Mononuclear cell (primary cell): ENCODE measurements around the gene INAFM1. TPM values are rescaled to one million over a fixed set of nuclear protein-coding genes. Genes with fewer than 3 reads are reported as not detected.

Experiments used
- H3K27me3 ChIP-seq: 2 replicates; pipeline ENCODE4 v1.6.0; 2011; ENCODE audit warnings: low read length, control low read depth; ENCODE audit not compliant: insufficient read depth
- H3K4me1 ChIP-seq: 2 replicates; pipeline ENCODE4 v1.5.1; 2011; ENCODE audit warnings: mild to moderate bottlenecking, low read length, control low read depth; ENCODE audit not compliant: insufficient read depth
- H3K4me3 ChIP-seq: 2 replicates; pipeline ENCODE4 v1.5.1; 2011; ENCODE audit warnings: mild to moderate bottlenecking, low read length, moderate library complexity
- H3K9me3 ChIP-seq: 2 replicates; pipeline ENCODE4 v1.5.1; 2011; ENCODE audit warnings: low read depth, mild to moderate bottlenecking, control low read depth, low read length
- total RNA-seq: library from RNA; depleted of rRNA; stranded (reverse); fragments of >200 nt; gene quantifications from one replicate; pipeline ENCODE4 v1.2.3, GENCODE V29; 2012

INAFM1 gene
- total RNA-seq, result 1.4 TPM

GRCh38 chr19:47274071-47274890 is at the start of gene INAFM1:
Gene INAFM1, plus strand, starts transcription at chr19:47274885. Its CDS starts 35 bp downstream, at chr19:47274920.
- H3K27me3 ChIP-seq, result no peaks in the 10 kb centered on the region
- no peaks in the 10 kb centered on the region for H3K9me3 ChIP-seq
- H3K4me3 ChIP-seq, result peak within 1 kb of the TSS; percentile 91
- H3K4me1 ChIP-seq, result peaks cover 26% of the 10 kb centered on the region

- Histone ChIP-seq H3K9me3 (no peaks in the 10 kb centered on the region), H3K4me3 (peak overlapping the region; percentile 63), H3K4me1 (peaks cover 43% of the 10 kb centered on the region), H3K27me3 (no peaks in the 10 kb centered on the region)
Observed at GRCh38 chr19:47225746-47226425, 48.8 kb upstream of the INAFM1 start.

DNA sequence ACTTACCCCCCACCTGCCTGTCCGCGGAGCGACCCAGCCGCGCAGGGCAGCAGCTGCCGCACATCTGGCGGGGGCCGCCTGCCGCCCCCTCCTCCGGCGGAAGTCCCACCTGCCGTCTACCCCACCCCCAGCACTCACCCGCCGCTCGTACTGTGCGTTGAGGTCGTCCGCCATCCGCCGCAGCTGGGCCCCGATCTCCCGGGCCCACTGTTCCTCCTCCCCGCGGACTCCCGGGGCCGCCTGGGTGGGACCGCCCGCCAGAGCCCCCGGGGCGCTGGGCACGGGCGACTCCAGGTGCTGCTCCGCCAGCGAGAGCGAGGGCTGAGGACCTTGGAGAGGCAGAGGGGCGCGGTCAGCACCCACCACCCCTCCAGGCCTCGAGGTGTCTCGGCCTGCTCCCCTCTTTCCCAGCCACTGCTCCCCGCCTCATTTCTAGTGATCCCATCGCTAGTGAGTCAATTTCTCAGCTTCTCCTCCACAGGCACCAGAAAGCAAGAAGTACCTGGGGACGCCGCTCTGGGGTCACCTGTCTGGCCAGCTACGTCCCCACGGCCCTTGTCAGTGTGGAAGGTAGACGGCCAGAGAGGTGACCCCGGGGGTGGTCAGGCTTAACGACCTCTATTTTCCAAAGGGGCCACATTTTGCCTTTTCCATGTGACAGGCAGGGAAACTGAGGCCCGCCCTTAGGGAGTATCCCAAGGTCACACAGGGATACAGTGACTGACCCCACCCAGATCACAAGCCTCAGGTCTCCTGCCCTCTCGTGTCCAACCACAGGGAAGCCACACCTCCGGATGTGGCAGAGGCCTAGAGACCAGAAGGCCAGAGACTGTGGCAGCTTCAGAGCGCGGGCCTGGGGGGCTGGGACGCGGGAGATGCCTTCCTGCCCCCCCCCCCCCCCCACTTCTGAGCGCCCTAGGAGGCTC is 48.0 kb upstream of the INAFM1 start:
- Histone ChIP-seq H3K9me3 (no peaks in the 10 kb centered on the region), H3K4me1 (peaks cover 48% of the 10 kb centered on the region), H3K27me3 (no peaks in the 10 kb centered on the region), H3K4me3 (peak overlapping the region; percentile 63)

- Histone ChIP-seq H3K27me3 (no peaks in the 10 kb centered on the region), H3K9me3 (no peaks in the 10 kb centered on the region), H3K4me1 (peaks cover 57% of the 10 kb centered on the region), H3K4me3 (peak overlapping the region; percentile 63)
Observed at GRCh38 chr19:47227352-47228167, 47.1 kb upstream of the INAFM1 start.

GRCh38 chr19:47228168-47228936 is 46.3 kb upstream of the INAFM1 start:
- no peaks in the 10 kb centered on the region for H3K9me3 ChIP-seq
- H3K4me3 ChIP-seq, result peak overlapping the region; percentile 63
- peaks cover 58% of the 10 kb centered on the region for H3K4me1 ChIP-seq
- H3K27me3 ChIP-seq, result no peaks in the 10 kb centered on the region

GRCh38 chr19:47228937-47229675 is 45.6 kb upstream of the INAFM1 start:
- H3K4me3 ChIP-seq, result peak overlapping the region; percentile 63

GRCh38 chr19:47229676-47230053 is 45.0 kb upstream of the INAFM1 start:
- H3K27me3 ChIP-seq, result no peaks in the 10 kb centered on the region
- H3K9me3 ChIP-seq, result no peaks in the 10 kb centered on the region
- H3K4me1 ChIP-seq, result peaks cover 58% of the 10 kb centered on the region
- H3K4me3 ChIP-seq, result peak overlapping the region; percentile 63

More at GRCh38 chr19:47228937-47229675, 45.6 kb upstream of the INAFM1 start:
- Histone ChIP-seq H3K9me3 (no peaks in the 10 kb centered on the region), H3K27me3 (no peaks in the 10 kb centered on the region), H3K4me1 (peaks cover 58% of the 10 kb centered on the region)

GRCh38 chr19:47230054-47230920 is 44.4 kb upstream of the INAFM1 start:
- Histone ChIP-seq H3K9me3 (no peaks in the 10 kb centered on the region), H3K4me3 (peak overlapping the region; percentile 63), H3K4me1 (peaks cover 58% of the 10 kb centered on the region), H3K27me3 (no peaks in the 10 kb centered on the region)

DNA sequence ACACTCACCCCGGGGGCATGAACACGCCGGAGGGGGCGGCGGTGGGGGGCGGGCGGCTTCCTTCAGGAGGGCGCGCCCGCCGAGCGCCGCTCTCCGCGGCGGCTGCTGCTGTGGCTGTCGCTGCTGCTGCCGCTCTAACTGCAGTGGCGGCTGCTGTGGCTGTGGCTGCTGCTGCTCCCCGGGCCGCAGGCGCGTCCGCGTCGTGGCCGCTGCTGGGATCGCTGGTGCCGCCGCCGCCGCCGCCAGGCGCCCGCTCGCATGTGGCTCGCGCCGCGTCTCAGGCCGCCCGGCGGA is 43.8 kb upstream of the INAFM1 start, which contains the start of gene BBC3:
BBC3 (minus strand) TSS at position 279 of the 294 bp plus-strand sequence. CDS start 2,768 bp downstream, outside the sequence.
- Histone ChIP-seq H3K9me3 (no peaks in the 10 kb centered on the region), H3K27me3 (no peaks in the 10 kb centered on the region), H3K4me3 (peak within 1 kb of the TSS; percentile 63), H3K4me1 (peaks cover 52% of the 10 kb centered on the region)

DNA sequence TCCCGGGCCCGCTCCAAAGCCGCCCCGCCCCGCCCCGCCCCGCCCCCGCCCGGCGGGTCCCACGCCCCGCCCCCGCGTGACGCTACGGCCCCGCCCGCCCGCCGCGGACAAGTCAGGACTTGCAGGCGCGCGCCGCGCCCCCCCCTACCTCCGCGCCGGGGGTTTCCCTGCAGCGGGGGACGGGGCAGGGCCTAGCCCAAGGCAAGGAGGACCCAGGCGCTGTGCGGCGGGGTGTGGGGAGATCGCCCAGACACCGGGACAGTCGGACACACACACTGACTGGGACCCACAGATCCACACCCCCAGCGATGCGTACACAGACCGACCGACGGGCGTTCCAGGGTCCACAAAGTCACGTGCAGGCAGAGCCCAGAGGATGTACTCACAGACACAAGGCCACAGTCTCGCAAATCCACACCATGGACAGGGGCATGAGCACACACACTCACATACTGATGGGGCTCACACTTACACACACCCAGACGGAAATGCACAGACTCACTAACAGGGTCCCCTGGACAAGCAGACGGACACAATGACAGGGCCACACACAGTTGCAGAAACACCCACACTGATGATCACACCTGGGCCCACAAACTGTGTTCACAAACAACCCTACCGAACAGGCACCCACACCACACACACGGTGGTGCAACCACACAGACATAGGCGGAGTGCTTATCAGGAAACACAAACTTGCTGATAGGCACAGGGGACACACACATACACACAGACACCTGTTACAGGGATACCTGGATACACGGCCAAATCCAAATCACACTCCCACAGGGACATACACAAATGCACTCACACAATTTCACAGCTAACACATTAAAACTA is 43.2 kb upstream of the INAFM1 start:
- H3K27me3 ChIP-seq, result no peaks in the 10 kb centered on the region
- H3K4me3 ChIP-seq, result peak overlapping the region; percentile 31
- H3K4me1 ChIP-seq, result peaks cover 51% of the 10 kb centered on the region
- H3K9me3 ChIP-seq, result no peaks in the 10 kb centered on the region

GRCh38 chr19:47232422-47233211 is 42.1 kb upstream of the INAFM1 start:
- Histone ChIP-seq H3K27me3 (peaks cover 2% of the 10 kb centered on the region), H3K9me3 (no peaks in the 10 kb centered on the region), H3K4me3 (no peak overlapping the region), H3K4me1 (peaks cover 39% of the 10 kb centered on the region)
